Gastrocnemius medialis (tissue), 4 donors: ENCODE data around the gene ALDH8A1. TPM values are rescaled to one million over a fixed set of nuclear protein-coding genes. Genes with fewer than 3 reads are reported as not detected.

Source experiments
- ATAC-seq, 2 donors: fragments of 150-250 bp; one replicate each; pipeline ENCODE4 v1.9.1; 2016
- DNase-seq, 2 donors: peaks; one replicate each; pipeline ENCODE4 v3.0.0-alpha.2; 2019
- H3K27ac ChIP-seq, 4 donors: fragments of 200-600 bp; sonication (generic); 1 replicate in 1 of 4; 2 replicates in 3 of 4; pipeline ENCODE4 v1.5.1; 2016 to 2018; ENCODE audit warnings: mild to moderate bottlenecking in 2 of 4, moderate library complexity in 1 of 4
- H3K27me3 ChIP-seq, 3 donors: fragments of 200-600 bp; sonication (generic) in 2 of 3; 1 replicate in 1 of 3; 2 replicates in 2 of 3; pipeline versions ENCODE4 v1.5.1 to v1.6.0; 2016 to 2019; ENCODE audit warnings: mild to moderate bottlenecking in 1 of 3, moderate library complexity in 1 of 3
- H3K36me3 ChIP-seq, 2 donors: fragments of 200-600 bp; sonication (generic) in 1 of 2; one replicate each; pipeline ENCODE4 v1.5.1; 2017 to 2018
- H3K4me1 ChIP-seq, 2 donors: fragments of 200-600 bp; sonication (generic) in 1 of 2; one replicate each; pipeline ENCODE4 v1.5.1; 2016 to 2017; ENCODE audit warnings: mild to moderate bottlenecking in 2 of 2
- H3K4me3 ChIP-seq, 4 donors: fragments of 200-600 bp; sonication (generic) in 3 of 4; 1 replicate in 1 of 4; 2 replicates in 3 of 4; pipeline ENCODE4 v1.5.1; 2016 to 2019; ENCODE audit warnings: mild to moderate bottlenecking in 2 of 4
- H3K9me3 ChIP-seq, 3 donors: fragments of 200-600 bp; sonication (generic) in 2 of 3; 1 replicate in 1 of 3; 2 replicates in 2 of 3; pipeline ENCODE4 v1.5.1; 2016 to 2019
- POLR2A ChIP-seq, 2 donors: fragments of 450-650 bp; IDR thresholded peaks; one replicate each; pipeline ENCODE4 v1.6.1; 2017; ENCODE audit warnings: antibody characterized with exemption in 2 of 2, mild to moderate bottlenecking in 2 of 2, moderate library complexity in 2 of 2
- in situ Hi-C, 4 donors: fragments of 200-750 bp; cut with MboI; loops; one replicate each; pipeline versions ENCODE4 v1.15.0 to v1.8.0; 2017; ENCODE audit warnings: low sequenced_read_pairs in 4 of 4
- intact Hi-C: fragments of 100-400 bp; cut with DNase I; formaldehyde crosslinking; loops from one replicate; pipeline ENCODE4 v1.15.1; 2023; ENCODE audit warnings: low total_unique reads
- total RNA-seq, 4 donors: library from RNA; depleted of rRNA; stranded (reverse); fragments of >200 nt; gene quantifications; one replicate each; pipeline versions ENCODE4 v1.1.0 to v1.2.3, GENCODE V29; 2016
- TF ChIP-seq, protein P1 (sequence below), 5 experiments: fragments of 450-650 bp in 3 of 5; fragments of 200-600 bp in 2 of 5; sonication (generic) in 2 of 5; IDR thresholded peaks in 4 of 5; conservative IDR thresholded peaks in 1 of 5; 1 replicate in 4 of 5; 2 replicates in 1 of 5; pipeline ENCODE4 v1.5.1; 2016 to 2019; ENCODE audit warnings: antibody characterized with exemption in 5 of 5, mild to moderate bottlenecking in 3 of 5, moderate library complexity in 3 of 5

ALDH8A1 gene
- total RNA-seq, 4 donors from 2014 or later = 0.55 to 2.1 (median 0.58) TPM; not detected in 1

DNA sequence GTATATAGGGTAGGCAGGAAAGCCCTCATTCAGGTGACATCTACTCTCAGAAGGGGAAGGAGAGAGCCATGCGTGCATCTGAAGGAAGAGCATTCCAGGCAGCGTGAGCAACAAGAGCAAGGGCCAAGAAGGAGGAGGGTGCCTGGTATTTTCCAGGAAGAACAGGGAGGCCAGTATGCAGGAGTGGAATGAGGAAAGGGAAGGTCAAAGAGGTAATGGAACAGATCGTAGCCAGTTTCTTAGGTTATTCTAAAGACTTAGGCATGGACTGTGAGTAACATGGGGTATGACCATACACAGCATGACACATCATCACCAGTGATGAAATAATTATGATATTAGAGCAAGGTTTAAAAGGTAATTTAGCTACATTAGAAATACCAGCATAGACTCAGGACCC is 24.1 kb downstream of the ALDH8A1 start:
- Histone ChIP-seq H3K4me1 (no peaks in the 10 kb centered on the region), H3K4me3 (no peak overlapping the region), H3K9me3 (no peaks in the 10 kb centered on the region), H3K36me3 (no peaks in the 10 kb centered on the region), H3K27ac (no peak overlapping the region), H3K27me3 (no peaks in the 10 kb centered on the region)
- ATAC-seq (no peak), DNase-seq (no peak)
- intact Hi-C loops = loop anchor here (5.0 kb wide), 1 partner anchor 38 kb away; no protein-coding TSS in a partner anchor
- in situ Hi-C loops = no loop called here
- TF ChIP-seq, protein P1, sequence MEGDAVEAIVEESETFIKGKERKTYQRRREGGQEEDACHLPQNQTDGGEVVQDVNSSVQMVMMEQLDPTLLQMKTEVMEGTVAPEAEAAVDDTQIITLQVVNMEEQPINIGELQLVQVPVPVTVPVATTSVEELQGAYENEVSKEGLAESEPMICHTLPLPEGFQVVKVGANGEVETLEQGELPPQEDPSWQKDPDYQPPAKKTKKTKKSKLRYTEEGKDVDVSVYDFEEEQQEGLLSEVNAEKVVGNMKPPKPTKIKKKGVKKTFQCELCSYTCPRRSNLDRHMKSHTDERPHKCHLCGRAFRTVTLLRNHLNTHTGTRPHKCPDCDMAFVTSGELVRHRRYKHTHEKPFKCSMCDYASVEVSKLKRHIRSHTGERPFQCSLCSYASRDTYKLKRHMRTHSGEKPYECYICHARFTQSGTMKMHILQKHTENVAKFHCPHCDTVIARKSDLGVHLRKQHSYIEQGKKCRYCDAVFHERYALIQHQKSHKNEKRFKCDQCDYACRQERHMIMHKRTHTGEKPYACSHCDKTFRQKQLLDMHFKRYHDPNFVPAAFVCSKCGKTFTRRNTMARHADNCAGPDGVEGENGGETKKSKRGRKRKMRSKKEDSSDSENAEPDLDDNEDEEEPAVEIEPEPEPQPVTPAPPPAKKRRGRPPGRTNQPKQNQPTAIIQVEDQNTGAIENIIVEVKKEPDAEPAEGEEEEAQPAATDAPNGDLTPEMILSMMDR (IDR thresholded peaks at IDR 0.05 in 4 of 5, conservative IDR thresholded peaks at IDR 0.05 in 1 of 5) = no peak
- TF ChIP-seq POLR2A (IDR thresholded peaks at IDR 0.05) = no peak

DNA sequence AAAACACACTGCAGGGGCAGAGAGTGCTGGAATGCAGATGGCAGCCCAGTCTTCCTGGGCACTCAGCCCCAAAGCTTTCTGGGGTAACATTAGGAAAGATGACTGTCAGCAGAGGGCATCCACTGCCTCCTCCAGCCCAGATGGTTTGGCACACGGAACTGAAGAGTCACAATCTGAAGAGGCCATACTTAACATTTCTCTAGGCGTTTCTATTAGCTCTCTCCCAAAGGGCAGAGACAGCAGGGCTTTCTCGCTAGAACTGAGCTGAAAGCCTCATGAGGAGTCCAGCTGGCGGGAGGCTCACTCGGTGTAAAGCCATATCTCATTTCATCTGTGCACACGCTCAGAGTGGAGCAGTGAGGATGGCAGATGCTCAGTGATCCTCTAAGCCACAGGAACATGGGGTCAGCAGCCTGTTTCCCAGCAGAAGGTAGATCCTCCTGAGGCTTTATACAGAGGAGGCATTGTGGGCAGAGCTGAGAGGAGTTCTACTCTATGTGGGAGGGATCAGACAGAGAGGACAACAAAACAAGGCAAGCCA is 28.1 kb downstream of the ALDH8A1 start:
- Histone ChIP-seq H3K27me3 (no peaks in the 10 kb centered on the region), H3K4me3 (no peak overlapping the region), H3K36me3 (no peaks in the 10 kb centered on the region), H3K27ac (peak overlapping the region in 1 of 4 donors; percentile 59), H3K4me1 (no peaks in the 10 kb centered on the region), H3K9me3 (no peaks in the 10 kb centered on the region)
- ATAC-seq (peak; percentile 23 to 30), DNase-seq (no peak)
- intact Hi-C loops = no loop called here
- TF ChIP-seq, protein P1 (IDR thresholded peaks at IDR 0.05 in 4 of 5, conservative IDR thresholded peaks at IDR 0.05 in 1 of 5) = no peak
- no peak for TF ChIP-seq POLR2A (IDR thresholded peaks at IDR 0.05)
- in situ Hi-C loops = no loop called here

DNA sequence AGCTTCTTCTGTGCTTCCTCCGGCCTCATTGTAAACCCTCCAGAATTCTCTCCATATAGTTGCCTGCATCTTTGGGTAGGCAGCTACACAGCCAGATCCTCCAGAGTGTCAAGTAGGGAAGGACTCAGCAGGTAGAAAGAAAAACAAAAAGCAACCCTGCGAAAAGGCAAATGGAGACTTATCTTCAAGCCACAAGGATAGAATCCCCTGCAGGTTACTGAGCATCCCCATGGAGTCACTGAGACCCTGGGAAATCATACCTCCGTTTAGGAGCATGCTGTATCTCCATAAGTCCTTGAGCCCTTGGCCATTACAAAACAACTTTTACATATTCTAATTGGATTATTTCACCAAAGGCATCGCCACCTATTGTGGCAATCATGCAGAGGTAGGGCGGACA is 28.6 kb downstream of the ALDH8A1 start:
- Histone ChIP-seq H3K27ac (peak overlapping the region in 1 of 4 donors; percentile 59), H3K4me3 (no peak overlapping the region), H3K27me3 (no peaks in the 10 kb centered on the region), H3K9me3 (no peaks in the 10 kb centered on the region), H3K36me3 (no peaks in the 10 kb centered on the region), H3K4me1 (no peaks in the 10 kb centered on the region)
- DNase-seq = no peak
- in situ Hi-C loops (no loop called here), intact Hi-C loops (no loop called here)
- TF ChIP-seq, protein P1 (IDR thresholded peaks at IDR 0.05 in 4 of 5, conservative IDR thresholded peaks at IDR 0.05 in 1 of 5) = no peak
- no peak for ATAC-seq

DNA sequence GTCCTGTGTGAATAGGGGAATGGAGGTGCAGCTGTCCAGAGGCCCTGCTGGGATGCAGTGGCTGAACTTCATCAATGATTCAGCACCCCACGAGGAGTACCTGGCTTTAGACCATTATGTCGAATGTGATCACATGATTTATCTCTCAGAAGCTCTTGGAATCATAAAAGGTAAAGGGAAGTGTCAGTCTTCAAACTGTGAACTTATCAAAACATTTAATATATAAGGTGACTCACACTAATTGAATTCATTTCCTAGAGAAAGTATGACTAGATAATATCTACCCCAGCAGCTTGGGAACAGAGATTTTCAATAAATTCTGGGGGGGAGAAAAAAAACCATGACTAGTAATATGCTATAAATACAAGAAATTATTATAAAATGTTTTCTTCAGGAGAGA is 29.5 kb downstream of the ALDH8A1 start:
- Histone ChIP-seq H3K4me3 (no peak overlapping the region), H3K36me3 (no peaks in the 10 kb centered on the region), H3K27ac (no peak overlapping the region), H3K4me1 (no peaks in the 10 kb centered on the region), H3K27me3 (no peaks in the 10 kb centered on the region), H3K9me3 (no peaks in the 10 kb centered on the region)
- intact Hi-C loops = no loop called here
- ATAC-seq (no peak), DNase-seq (no peak)
- TF ChIP-seq, protein P1 (IDR thresholded peaks at IDR 0.05 in 4 of 5, conservative IDR thresholded peaks at IDR 0.05 in 1 of 5) = no peak
- TF ChIP-seq POLR2A (IDR thresholded peaks at IDR 0.05) = no peak
- in situ Hi-C loops = no loop called here

DNA sequence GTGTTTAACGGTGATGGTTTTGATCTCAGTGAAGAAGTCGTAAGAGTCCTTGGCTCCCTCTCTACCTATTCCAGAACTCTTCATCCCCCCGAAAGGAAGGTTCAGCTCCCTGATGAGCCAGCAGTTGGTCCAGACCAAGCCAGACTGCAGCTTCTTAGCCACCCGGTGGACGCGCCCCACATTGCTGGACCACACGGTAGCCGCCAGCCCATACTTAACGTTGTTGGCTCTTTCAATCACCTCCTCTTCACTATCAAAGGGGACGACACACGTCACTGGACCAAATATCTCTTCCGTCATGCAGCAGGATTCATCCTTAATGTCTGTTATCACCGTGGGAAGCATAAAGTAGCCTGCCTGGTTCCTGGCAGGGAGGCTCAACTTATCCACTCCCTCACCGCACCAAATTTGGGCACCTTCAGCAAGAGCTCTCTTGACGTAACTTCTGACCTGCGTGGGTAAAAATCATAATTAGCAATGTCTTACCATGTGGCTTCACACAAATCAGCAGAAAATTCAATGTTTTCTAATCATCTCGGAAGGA is 31.4 kb downstream of the ALDH8A1 start:
- Histone ChIP-seq H3K27me3 (no peaks in the 10 kb centered on the region), H3K36me3 (no peaks in the 10 kb centered on the region), H3K4me1 (no peaks in the 10 kb centered on the region), H3K9me3 (no peaks in the 10 kb centered on the region), H3K27ac (no peak overlapping the region), H3K4me3 (no peak overlapping the region)
- TF ChIP-seq, protein P1 (IDR thresholded peaks at IDR 0.05 in 4 of 5, conservative IDR thresholded peaks at IDR 0.05 in 1 of 5) = no peak
- no peak for TF ChIP-seq POLR2A (IDR thresholded peaks at IDR 0.05)
- DNase-seq (no peak), ATAC-seq (no peak)
- in situ Hi-C loops = no loop called here
- intact Hi-C loops = no loop called here
